SKM-1 (cell line): ENCODE results near the gene DENND4B.
A peak's percentile ranks its signal among the peaks of the same experiment; 100 is the strongest.

Source experiments
- DNase-seq: peaks from one replicate; lab custom pipeline; 2025; ENCODE audit not compliant: unreplicated experiment; lab: John Stamatoyannopoulos, UW

DENND4B gene

DNA sequence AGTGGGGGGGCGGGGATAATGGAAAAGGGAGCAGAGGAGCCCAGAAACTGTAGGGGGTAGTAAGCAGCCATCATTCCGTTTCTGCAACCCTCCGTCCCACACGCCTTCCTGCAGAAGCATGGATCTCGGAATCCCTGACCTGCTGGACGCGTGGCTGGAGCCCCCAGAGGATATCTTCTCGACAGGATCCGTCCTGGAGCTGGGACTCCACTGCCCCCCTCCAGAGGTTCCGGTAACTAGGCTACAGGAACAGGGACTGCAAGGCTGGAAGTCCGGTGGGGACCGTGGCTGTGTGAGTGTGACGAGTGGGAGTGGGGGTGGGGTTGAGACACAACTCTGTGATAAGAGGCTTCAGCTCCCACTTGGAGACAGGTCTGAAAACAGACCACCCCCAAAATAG lies 21.9 kb upstream of the DENND4B start:
- DNase-seq = no peak

DNA sequence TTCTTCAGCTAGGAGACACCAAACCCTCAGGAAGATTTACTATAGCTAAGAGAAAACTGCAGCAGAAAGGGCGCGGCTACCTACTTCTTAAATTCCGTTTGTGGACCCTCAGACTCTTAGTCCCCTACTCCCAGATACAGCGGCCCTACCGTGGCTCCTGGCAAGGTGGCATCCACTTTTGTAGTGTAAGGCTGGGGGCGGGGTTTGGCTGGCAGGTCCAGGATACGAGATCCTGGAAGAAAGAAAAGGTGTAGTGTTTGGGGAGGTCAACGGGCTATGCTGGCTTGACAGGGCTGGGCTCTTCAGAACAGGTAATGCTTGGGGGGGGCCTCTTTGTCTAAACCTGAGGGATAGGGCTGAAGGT lies 21.5 kb upstream of the DENND4B start:
- no peak for DNase-seq

DNA sequence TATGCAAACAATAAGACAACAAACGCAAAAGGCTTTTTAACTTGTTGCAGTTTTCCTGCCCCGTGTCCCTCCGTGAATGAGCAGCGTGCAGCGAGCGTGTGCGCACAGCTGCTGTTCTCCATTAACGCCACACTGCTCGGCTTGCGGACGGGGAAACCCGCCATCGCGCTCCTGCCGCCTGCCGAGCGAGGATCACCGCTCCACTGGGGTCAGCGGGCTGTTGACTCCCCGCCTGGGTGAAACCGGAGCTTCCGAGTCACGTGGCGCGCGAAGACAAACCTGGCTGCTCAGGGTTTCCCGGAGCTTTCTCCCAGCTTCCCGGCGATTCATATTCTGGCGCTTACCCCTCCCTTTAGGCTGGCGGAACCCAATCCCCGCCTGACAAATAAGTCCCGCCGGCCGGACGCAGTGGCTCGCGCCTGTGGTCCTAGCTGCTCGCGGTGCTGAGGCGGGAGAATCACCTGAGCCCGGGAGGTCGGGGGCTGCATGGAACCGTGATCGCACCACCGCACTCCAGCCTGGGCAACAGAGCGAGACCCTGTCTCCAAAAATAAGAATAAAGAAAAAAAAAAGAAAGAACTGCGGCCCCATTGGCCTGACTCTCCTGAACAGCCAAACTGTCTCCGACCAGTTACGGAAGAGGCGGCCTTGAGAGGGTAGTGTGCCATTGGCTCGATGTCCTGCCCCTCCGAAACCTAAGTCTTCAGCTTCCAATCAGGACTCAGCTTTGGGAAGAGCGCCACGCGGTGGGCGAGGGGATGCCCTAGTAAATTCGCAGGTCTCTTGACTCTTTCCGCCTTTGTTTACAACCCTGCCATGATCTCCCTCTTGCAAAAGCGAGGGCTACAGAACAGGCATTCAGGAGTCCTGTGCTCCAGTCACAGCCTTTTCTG lies 20.8 kb upstream of the DENND4B start, which contains the start of gene CREB3L4:
Gene CREB3L4, plus strand, starts transcription at position 796 of the 893 bp plus-strand sequence. CDS start 624 bp downstream, outside the sequence.
- peak; percentile 100 for DNase-seq

DNA sequence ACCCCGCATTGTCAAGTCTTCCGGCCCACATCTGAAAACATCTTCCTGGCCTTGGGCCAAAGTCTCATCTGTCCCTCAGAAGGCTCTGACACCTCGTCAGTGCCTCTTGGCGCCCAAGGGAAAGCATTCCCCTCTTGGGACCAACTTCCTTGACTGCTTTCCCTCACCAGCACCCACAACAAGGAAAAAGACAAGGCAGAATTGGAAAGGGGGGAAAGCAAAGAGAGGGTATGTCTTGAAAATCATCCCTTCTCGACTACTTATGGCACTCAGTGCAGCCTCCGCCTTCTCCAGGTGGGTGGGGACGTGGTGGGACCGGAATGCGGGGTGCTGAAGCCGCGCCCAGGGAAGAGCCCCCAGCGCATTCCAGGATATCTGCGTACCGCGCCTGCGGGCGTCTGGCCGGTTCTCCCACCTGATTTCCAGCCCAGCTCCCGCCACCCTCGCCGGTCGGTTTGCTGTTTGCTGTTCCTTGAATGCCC lies 17.4 kb upstream of the DENND4B start:
- no peak for DNase-seq

DNA sequence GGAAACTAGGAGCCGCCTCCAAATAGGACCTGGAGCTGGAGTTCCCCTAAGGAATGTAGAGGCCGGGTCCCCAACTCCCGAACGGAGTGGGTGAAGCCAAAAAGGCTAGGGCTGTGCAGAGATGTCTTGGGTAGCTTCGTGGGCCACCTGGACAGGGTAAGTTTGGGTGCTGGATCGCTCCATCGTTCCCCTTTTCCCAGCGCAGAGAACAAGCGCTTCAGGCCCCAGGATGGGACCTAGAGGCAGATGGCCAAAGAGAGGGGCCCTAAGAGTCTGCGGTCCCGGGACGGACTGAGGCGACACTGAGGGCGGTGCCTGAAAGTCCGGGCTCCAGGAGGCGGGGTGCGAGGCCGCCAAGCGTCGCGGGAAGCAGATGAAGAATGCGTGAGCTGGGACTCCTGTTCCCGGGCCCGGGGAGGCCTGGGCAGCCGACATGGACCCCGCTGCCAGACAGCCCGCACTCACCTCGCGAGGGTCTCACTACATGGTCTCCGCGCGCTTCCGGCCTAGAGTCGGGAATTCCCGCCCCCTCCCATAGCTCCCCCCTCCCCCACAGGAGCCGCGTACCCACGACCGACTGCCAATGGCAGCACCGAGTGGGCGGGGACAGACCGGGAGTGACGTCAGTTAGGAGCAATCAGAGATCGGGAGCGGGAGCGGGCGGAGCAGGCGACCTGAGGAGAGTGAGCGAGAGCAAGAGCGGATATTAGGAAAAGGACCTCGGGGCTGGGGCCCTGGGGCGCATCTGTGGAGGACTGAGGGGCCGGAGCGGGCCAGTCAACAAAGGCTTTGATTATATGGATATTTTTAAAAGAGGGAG lies 16.7 kb upstream of the DENND4B start, which contains the start of gene SLC39A1:
Gene SLC39A1, minus strand, starts transcription at position 508 of the 820 bp plus-strand sequence. CDS start 822 bp downstream, outside the sequence.
- DNase-seq = peak; percentile 99

DNA sequence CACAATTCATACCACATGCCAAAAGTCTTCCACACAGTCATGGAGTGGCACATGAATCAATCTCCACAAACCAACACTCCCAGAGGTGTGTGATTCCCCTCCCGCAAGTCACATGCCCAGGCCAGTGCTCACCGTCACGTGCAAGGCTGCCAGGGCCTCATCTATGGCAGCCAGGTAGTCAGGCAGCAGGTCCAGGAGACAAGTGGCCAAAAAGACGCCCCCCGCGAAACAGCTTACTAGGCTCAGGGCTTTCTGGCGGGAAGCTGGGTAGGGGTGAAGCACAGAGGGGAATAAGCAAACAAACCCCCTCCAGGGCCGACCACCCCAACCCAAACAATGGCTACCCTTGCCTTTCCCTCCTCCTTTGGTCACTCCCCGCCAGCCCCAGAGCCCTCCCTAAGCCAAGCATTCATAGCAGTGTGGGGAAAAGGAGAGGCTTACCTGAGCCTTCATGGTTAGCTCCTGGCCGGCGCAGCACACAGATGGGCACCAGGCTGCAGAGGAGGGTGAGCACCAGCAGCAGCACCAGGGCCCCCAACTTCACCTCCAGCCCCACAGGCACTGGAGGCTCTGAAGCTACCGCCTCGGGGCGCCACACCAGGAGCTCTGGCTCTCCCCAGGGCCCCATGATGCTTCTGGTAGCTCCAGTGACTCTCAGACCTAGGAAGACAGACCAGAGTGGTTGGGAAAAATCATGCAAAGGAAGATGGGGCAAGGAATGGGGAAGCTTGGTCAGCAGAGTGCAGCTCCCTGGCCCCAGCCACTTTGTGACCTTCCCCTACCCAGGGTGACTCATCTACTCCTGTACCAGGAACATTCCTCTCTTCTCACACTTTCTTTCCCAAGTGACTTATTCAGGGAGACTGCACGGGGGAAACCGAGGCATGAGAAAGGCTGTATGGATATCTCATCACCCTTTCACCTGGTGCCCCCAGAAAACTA lies 15.8 kb upstream of the DENND4B start:
- peak; percentile 71 for DNase-seq

DNA sequence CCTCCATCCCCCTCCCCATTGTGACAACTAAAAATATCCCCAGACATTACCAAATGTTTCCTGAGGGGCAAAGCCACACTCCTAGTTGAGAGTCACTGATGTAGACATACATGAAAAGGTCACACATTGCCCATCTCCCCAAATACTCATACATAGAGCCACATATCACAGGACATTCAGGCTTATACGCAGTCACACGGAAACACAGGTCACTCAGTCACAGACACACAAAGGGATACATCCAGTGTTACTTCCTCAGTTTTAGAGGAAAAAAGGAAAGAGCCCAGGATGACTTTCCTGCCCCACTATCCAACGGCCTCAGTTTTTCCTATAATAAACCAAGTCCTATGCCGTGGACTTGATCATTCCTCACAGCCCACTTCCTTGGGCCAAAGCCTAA lies 14.9 kb upstream of the DENND4B start:
- no peak for DNase-seq

DNA sequence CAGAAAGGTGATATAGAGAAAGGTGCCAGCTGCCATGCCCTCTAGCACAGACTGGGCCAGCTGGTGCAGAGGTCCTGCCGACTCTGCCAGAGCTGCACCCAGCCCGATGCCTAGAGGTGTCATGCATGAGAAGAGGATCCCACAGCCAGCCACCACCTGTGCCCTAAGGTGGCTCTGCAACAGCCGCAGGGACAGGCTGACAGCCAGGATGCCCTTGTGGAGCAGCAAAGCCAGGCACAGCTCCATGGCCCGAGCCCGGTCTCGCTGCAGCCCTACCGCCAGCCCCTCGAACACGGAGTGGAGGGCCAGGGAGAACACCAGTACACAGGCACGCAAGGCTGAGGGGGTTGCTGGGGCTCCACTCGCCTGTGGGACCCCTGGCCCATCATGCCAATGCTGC lies 13.7 kb upstream of the DENND4B start:
- DNase-seq = no peak

DNA sequence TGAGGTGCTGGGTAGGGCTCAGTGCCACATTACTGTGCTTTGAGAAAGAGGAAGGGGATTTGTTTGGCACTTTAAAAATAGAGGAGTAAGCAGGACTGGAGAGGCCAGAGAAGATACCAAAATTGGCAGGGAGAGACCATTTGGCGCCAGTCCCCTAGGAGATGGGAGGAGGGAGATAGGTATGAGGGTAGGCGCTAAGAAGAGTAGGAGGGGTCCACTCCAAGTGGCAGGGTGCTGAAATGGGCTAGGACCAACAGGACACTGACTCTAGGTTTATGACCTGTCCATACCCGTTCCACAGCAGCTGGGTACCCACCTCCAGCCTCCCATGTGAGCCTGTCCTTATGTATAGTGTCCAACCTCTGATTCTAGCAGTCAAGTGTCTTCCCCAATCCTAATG lies 12.9 kb upstream of the DENND4B start:
- DNase-seq = no peak

DNA sequence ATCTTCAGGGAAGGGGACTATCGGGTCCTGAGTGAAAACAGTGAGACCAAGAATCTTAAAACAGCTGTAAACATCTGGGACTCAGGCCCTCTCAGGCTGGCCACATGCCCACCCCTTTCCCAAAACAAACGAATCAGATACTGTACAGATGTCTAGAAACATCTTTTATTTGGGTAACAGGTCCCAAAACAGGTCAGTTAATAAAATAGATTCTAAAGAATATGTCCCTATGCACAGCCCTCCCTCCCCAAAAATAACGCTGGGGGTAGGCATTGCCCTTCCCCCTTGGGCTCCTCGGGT lies 12.4 kb upstream of the DENND4B start:
- DNase-seq = no peak

DNA sequence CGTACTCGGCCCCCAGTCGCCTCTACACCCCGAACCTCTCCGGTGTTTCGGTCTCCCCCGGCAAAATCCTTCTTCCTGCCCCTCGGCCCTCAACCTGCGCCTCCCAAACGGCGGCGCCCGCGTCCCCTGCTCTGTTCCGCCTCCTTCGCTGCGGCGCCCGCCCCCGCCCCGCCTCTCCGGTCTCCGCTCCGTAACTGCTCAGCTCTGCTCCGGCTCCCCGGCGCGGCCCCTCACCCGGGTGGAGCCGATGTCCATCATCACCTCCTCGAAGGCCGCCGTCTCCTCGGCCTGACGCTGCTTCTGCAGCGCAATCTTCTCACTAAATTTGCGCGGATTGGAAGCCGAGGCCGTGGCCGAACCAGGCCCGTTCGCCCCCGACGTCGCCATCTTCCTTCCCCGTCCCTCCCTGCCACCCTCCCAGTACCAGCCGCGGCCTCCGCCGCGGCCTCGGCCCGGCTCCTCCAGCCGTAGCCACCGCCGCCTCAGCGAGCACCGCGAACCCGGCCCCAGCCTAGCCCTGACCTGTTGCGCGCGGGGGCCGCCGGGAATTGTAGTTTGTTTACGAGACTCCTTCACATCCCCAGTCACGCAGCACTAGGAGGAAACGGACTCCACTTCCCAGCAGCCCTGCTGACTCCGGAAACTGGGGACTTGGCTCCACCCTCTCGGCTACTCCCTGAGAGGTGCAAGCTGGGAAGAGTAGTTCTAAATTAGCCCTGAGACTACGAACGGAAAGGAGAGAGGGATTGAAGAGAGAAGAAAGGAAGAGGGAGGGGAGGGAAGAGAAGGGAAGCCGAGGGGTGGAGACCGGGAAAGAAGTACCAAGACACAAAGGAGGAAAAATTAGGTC lies 11.8 kb upstream of the DENND4B start, which contains the start of gene CRTC2:
Gene CRTC2, minus strand, starts transcription at position 502 of the 850 bp plus-strand sequence. Its CDS starts 115 bp downstream, at position 387.
- peak; percentile 100 for DNase-seq

DNA sequence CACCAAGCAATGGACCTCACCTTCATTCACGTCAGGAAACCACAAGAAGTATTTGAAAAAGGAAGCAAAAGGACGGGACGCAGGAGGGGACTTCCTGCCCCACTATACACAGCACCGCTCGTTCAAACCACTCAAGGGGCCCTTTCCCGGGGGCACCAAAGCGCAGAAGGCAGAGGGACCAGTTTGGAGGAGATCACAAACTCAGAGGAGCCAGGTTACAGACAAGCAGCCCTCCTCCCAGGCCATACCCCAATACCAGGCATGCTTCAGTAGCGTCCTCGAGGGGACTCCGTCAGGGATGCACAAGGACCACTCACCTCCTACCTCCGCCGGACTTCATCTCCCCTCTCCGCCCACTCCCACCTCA lies 11.2 kb upstream of the DENND4B start:
- no peak for DNase-seq

DNA sequence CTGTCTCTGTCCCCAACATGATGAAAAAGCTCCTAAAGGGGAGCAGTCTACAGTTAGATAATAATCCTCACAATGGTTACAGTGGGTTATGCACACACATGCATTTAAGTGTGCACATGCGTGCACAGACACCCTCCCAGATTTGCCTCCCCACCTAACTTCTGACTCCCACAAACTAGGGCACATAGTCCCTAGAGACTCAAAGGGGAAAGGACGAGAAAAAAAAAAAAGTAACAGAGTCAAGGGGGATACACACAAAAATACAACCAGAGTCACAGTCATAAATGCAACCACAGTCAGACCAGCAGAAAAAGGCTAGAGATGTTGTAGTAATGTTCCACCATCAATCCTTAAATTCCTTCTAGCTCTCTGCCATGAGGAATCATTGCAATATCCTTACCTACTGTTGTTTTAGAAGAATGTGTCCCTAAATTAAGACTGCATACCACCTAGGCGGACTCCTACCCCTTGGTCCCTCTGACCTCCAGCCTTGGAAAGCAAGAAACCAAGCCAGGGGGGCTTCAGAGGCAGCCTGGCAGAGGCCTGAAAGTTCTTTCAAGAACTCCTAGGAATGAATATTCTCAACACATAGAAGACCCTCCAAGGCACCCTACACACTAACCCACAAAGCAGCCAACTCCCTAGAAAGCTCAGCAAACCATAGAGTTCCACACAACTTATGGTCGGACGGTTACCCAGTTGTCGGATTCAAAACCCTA lies 10.6 kb upstream of the DENND4B start:
- no peak for DNase-seq

DNA sequence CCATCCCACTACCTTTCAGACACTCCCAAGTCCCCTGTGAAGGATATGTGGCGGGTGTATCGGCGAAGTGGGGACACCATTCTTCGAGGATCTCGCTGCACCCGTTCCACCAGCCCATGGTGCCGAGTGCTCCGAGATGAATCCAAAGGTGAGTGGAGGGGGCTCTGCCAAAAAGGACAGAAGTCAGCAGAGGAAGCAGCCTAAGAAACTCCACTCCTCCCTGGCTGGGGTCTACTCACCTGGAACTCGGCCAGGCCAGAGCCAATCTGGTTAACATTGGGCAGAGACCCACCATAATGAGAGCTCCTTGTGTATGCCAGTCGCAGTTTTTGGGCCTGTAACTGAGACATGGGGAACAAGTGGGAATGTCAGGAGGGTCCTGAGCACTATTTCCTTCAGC lies 8.3 kb upstream of the DENND4B start:
- DNase-seq = no peak

DNA sequence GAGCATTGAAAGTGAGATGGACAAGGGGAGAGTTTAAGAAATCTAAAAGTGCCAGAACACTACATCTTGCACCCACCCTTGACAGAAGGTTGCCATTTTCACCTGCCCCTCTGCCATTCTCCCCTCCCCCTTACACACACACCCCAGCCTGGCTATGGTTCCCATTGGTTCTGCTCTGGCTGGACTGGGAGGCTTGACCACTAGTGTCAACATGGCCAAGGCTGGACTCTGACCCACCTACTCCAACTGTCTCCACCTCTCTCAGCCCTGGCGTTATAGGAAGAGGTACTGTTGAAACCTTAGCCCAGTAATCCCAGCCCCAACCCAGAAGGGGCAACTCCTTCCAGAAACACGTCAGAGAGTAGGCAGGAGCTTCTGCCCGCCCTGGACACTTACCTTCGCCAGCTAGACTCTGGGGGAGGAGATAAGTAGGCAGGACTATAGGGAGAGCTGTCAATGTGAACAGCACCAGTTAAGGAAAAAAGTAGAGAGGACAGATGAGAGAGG lies 7.4 kb upstream of the DENND4B start:
- DNase-seq = no peak

DNA sequence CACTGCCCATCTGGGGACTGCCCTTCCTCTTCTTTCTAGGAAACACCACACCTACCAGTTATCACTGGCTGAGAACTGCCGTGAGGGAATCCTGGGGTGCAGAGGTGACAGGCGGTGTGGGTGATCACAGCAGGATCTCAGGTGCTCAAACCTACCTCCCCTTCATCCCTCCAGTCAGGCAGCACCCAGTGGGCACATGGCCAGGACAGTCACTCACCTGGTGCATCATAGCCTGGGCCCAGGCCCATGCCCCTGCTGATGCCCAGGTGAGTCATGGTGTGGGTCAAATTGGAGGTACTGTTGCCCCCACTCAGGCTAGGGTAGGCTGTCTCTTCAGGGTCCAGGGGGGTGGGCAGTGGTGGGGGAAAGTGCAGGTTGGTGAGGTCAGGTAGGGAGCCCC lies 5.3 kb upstream of the DENND4B start:
- DNase-seq = no peak

DNA sequence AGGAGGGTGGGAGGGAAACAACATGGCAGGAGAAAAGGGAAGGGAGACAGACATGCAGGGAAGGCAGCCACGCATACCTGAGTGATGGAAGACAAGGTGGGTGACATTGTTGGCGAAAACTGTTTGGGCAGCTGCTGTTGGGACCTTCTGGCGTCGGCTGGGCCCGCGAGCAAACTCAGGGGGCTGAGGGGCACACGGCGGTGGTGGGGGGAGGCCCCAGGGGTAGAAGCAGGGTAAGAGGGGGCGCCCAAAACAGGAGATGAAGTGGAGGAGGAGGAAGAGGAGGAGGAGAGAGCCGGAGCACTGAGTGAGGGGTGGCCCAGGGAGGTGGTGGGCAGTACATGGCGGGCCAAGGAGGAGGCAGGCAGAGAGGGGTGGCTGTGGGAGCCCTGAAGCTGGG lies 4.7 kb upstream of the DENND4B start:
- DNase-seq = no peak

DNA sequence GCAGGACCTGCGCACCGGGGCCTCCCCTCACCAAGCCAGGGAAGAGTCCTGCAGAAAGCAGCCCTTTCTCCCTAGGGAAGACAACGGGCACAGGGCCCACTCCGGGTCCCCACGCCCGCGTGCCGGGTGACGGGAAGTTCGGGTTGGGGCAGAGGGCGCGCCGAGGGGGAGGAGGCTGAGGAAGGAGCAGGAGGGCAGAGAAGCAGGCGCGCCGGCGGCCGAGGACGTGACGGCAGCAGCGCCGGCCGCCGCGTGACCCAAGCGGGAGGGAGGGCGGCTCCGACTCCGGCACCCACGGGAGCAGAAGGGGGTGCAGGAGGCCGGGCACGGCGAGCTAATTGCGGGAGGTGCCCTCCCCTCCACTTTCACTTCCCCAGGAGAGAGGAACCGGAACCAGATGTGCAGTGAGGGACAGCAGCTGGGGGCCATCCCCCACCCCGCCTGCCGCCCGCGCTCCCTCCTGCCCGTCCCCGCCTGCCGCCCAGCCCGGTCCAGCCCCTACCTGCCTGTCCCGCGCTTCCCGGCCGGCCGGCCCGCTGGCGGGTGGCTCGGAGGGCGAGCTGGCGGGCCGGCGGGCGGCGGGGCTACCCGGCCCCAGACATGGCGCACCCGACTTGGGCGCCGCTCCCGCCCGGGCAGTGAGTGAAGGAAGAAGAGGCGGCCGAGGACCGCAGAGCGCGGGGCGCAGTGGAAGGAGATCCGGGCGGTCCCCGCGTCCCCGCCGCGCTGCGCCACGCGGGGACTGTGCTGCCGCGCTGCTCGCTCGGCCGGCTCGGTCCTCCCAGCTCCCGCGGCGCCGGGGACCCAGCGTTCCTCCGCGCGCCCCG lies 510 bp downstream of the DENND4B start:
- DNase-seq = peak; percentile 99
